OCI-LY7 (cell line): ENCODE data around the gene AGK. TPM values are rescaled to one million over a fixed set of nuclear protein-coding genes. Genes with fewer than 3 reads are reported as not detected.

Experiments
- BruUV-seq: library from RNA; stranded (reverse); fragments of 400-500 nt; replicated peaks from 2 replicates; lab custom pipeline; 2021; lab: Mats Ljungman, UMichigan
- CTCF ChIA-PET: fragments of 300-600 bp; sonication (Branson Sonifier 250); formaldehyde crosslinking; loops from one replicate; lab custom pipeline; 2022; ENCODE audit warnings: antibody characterized with exemption; ENCODE audit not compliant: unreplicated experiment; lab: Charles Lee
- POLR2A ChIA-PET: fragments of 300-600 bp; sonication (Branson Sonifier 250); formaldehyde crosslinking; loops from one replicate; lab custom pipeline; 2022; ENCODE audit warnings: antibody characterized with exemption; lab: Charles Lee
- DNase-seq: peaks from one replicate; pipeline ENCODE4 v3.0.0-alpha.2; 2015; ENCODE audit warnings: low spot score
- H2AFZ ChIP-seq: fragments of 200-600 bp; sonication (generic), shearing (Covaris generic); 2 replicates; pipeline ENCODE4 v1.6.1; 2014; ENCODE audit warnings: mild to moderate bottlenecking, antibody characterized with exemption, low read length, moderate library complexity
- H3K27ac ChIP-seq: fragments of 200-600 bp; sonication (generic); 2 replicates; pipeline ENCODE4 v1.5.1; 2014; ENCODE audit warnings: mixed run types, low read depth, mild to moderate bottlenecking, moderate library complexity, low read length, inconsistent platforms; ENCODE audit not compliant: poor library complexity, severe bottlenecking
- H3K36me3 ChIP-seq: fragments of 200-600 bp; sonication (generic); 2 replicates; pipeline ENCODE4 v1.6.1; 2014; ENCODE audit warnings: mild to moderate bottlenecking, antibody characterized with exemption, low read length, moderate library complexity, mixed read lengths; ENCODE audit not compliant: insufficient read depth
- H3K4me1 ChIP-seq: fragments of 200-600 bp; sonication (generic); 2 replicates; pipeline ENCODE4 v1.5.1; 2014; ENCODE audit warnings: mild to moderate bottlenecking, low read length; ENCODE audit not compliant: insufficient read depth, poor library complexity, severe bottlenecking
- H3K4me2 ChIP-seq: fragments of 200-600 bp; sonication (generic); 2 replicates; pipeline ENCODE4 v1.6.1; 2014; ENCODE audit warnings: mild to moderate bottlenecking, low read length
- H3K4me3 ChIP-seq: fragments of 200-600 bp; sonication (generic); 2 replicates; pipeline ENCODE4 v1.5.1; 2014; ENCODE audit warnings: mild to moderate bottlenecking, low read depth, low read length; ENCODE audit not compliant: poor library complexity, severe bottlenecking
- H3K79me2 ChIP-seq: fragments of 200-600 bp; sonication (generic); 2 replicates; pipeline ENCODE4 v1.6.1; 2016; ENCODE audit warnings: low read depth, mild to moderate bottlenecking, low read length, moderate library complexity, mixed read lengths; ENCODE audit not compliant: insufficient read depth
- H3K9me2 ChIP-seq: fragments of 200-600 bp; sonication (generic); 2 replicates; pipeline ENCODE4 v1.6.1; 2016; ENCODE audit warnings: mild to moderate bottlenecking, low read length, mixed read lengths; ENCODE audit not compliant: insufficient read depth
- H3K9me3 ChIP-seq: fragments of 200-600 bp; sonication (generic); 2 replicates; pipeline ENCODE4 v1.6.1; 2014; ENCODE audit warnings: mild to moderate bottlenecking, mixed run types, low read length, mixed read lengths
- H4K20me1 ChIP-seq: fragments of 200-600 bp; sonication (generic); 2 replicates; pipeline ENCODE4 v1.6.1; 2014; ENCODE audit warnings: mild to moderate bottlenecking, antibody characterized with exemption, low read length, moderate library complexity, mixed read lengths; ENCODE audit not compliant: insufficient read depth
- CTCF ChIP-seq: fragments of 200-600 bp; sonication (generic); conservative IDR thresholded peaks from 2 replicates; pipeline ENCODE4 v1.5.1; 2014; ENCODE audit warnings: mild to moderate bottlenecking, antibody characterized with exemption, low read length, moderate library complexity, mixed read lengths
- EZH2phosphoT487 ChIP-seq: fragments of 200-600 bp; sonication (generic); IDR thresholded peaks from 2 replicates; pipeline ENCODE4 v1.6.1; 2018; ENCODE audit warnings: low read depth, borderline replicate concordance, mild to moderate bottlenecking, mixed run types, antibody characterized with exemption, low read length, moderate library complexity, mixed read lengths
- intact Hi-C: fragments of 100-400 bp; cut with micrococcal nuclease; formaldehyde crosslinking; loops from one replicate; pipeline ENCODE4 v1.10.0; 2022; ENCODE audit not compliant: unreplicated experiment
- total RNA-seq, 2 experiments: library from RNA; depleted of rRNA in 1 of 2; stranded (reverse); fragments of >200 nt in 1 of 2; shearing (Covaris generic) in 1 of 2; gene quantifications; 2 replicates each; pipeline ENCODE4 v1.2.3, GENCODE V29; 2014 to 2022

Gene AGK
- total RNA-seq, 2 experiments from 2014 or later, result 31.2 to 33.6 TPM

GRCh38 chr7:141600168-141601006, 49.2 kb downstream of the AGK start:
- Histone ChIP-seq H3K36me3 (peaks cover 28% of the 10 kb centered on the region; the same call in 1 of the 2 replicates), H2AFZ (no peak overlapping the region), H3K4me2 (no peak overlapping the region), H3K79me2 (no peaks in the 10 kb centered on the region), H4K20me1 (no peaks in the 10 kb centered on the region), H3K4me3 (no peak overlapping the region), H3K9me2 (no peaks in the 10 kb centered on the region), H3K27ac (no peak overlapping the region), H3K4me1 (no peaks in the 10 kb centered on the region), H3K9me3 (no peaks in the 10 kb centered on the region)
- intact Hi-C loops, result no loop called here
- CTCF ChIA-PET, result no interaction called here
- TF ChIP-seq CTCF, result no peak
- TF ChIP-seq EZH2phosphoT487, result no peak
- no TSS peak for BruUV-seq
- POLR2A ChIA-PET, result interaction anchor here (0.6 to 1.8 kb wide), 4 partner anchors 11 to 498 kb away, joined by 3 to 6 read pairs (median 3); no protein-coding TSS in a partner anchor
- no peak for DNase-seq

GRCh38 chr7:141609576-141609975, 58.4 kb downstream of the AGK start:
- ChIA-PET CTCF (no interaction called here), POLR2A (interaction anchor here (0.5 kb wide), 1 partner anchor 789 kb away, joined by 3 read pairs; no protein-coding TSS in a partner anchor)
- no peaks in the 10 kb centered on the region for H3K79me2 ChIP-seq
- no peak overlapping the region for H2AFZ ChIP-seq
- DNase-seq, result no peak
- H3K4me3 ChIP-seq, result no peak overlapping the region
- no TSS peak for BruUV-seq
- no peaks in the 10 kb centered on the region for H3K9me3 ChIP-seq
- no peaks in the 10 kb centered on the region for H3K4me1 ChIP-seq
- H3K27ac ChIP-seq, result no peak overlapping the region
- TF ChIP-seq EZH2phosphoT487 (no peak), CTCF (no peak)
- no peaks in the 10 kb centered on the region for H3K9me2 ChIP-seq
- peaks cover 30% of the 10 kb centered on the region for H3K36me3 ChIP-seq
- H3K4me2 ChIP-seq, result no peak overlapping the region
- intact Hi-C loops, result no loop called here
- no peaks in the 10 kb centered on the region for H4K20me1 ChIP-seq

GRCh38 chr7:141610671-141611070, 59.5 kb downstream of the AGK start:
- Histone ChIP-seq H2AFZ (no peak overlapping the region), H3K27ac (no peak overlapping the region), H3K36me3 (peaks cover 23% of the 10 kb centered on the region), H3K4me2 (no peak overlapping the region), H3K79me2 (no peaks in the 10 kb centered on the region), H3K4me3 (no peak overlapping the region), H3K9me3 (no peaks in the 10 kb centered on the region), H4K20me1 (no peaks in the 10 kb centered on the region), H3K9me2 (no peaks in the 10 kb centered on the region), H3K4me1 (no peaks in the 10 kb centered on the region)
- ChIA-PET POLR2A (interaction anchor here (0.5 to 1.2 kb wide), 3 partner anchors 9 to 197 kb away, joined by 3 to 6 read pairs (median 4); no protein-coding TSS in a partner anchor), CTCF (no interaction called here)
- DNase-seq, result no peak
- no TSS peak for BruUV-seq
- TF ChIP-seq EZH2phosphoT487 (no peak), CTCF (no peak)
- intact Hi-C loops, result no loop called here
